Thyroid gland (tissue), 4 donors: ENCODE data around the gene BCAT1. TPM values are rescaled to one million over a fixed set of nuclear protein-coding genes. Genes with fewer than 3 reads are reported as not detected.

ENCODE experiments used
- DNase-seq, 2 donors: peaks; one replicate each; pipeline ENCODE4 v3.0.0-alpha.2; 2019
- H3K27ac ChIP-seq, 3 donors: fragments of 200-600 bp; sonication (generic); 1 replicate in 2 of 3; 2 replicates in 1 of 3; pipeline ENCODE4 v1.5.1; 2016 to 2019; ENCODE audit warnings: mild to moderate bottlenecking in 1 of 3, moderate library complexity in 1 of 3
- H3K27me3 ChIP-seq: fragments of 200-600 bp; sonication (generic); one replicate; pipeline ENCODE4 v1.5.1; 2019
- H3K36me3 ChIP-seq, 2 donors: fragments of 200-600 bp; sonication (generic); one replicate each; pipeline ENCODE4 v1.5.1; 2016 to 2019
- H3K4me1 ChIP-seq, 2 donors: fragments of 200-600 bp; sonication (generic); one replicate each; pipeline ENCODE4 v1.5.1; 2017 to 2019
- H3K4me3 ChIP-seq, 3 donors: fragments of 200-600 bp; sonication (generic); replicated peaks in 1 of 3; 1 replicate in 2 of 3; 2 replicates in 1 of 3; pipeline ENCODE4 v1.5.1; 2016; ENCODE audit warnings: mild to moderate bottlenecking in 1 of 3
- H3K9me3 ChIP-seq: fragments of 200-600 bp; sonication (generic); one replicate; pipeline ENCODE4 v1.5.1; 2017
- POLR2A ChIP-seq, 2 donors: fragments of 450-650 bp; IDR thresholded peaks; one replicate each; pipeline ENCODE4 v1.6.1; 2017; ENCODE audit warnings: antibody characterized with exemption in 2 of 2, mild to moderate bottlenecking in 2 of 2, moderate library complexity in 1 of 2
- WGBS, 2 donors: methylation state at CpG; one replicate each; pipeline ENCODE4 v1.1.5; 2017; 5-methylcytosine and 5-hydroxymethylcytosine counted together
- intact Hi-C: fragments of 100-400 bp; cut with DNase I; formaldehyde crosslinking; loops from one replicate; pipeline ENCODE4 v1.15.1; 2023
- total RNA-seq, 4 donors: library from RNA; depleted of rRNA; stranded (reverse); fragments of >200 nt; gene quantifications; one replicate each; pipeline ENCODE4 v1.2.3, GENCODE V29; 2016
- TF ChIP-seq, protein P1 (sequence below), 6 experiments: fragments of 200-600 bp in 3 of 6; fragments of 450-650 bp in 3 of 6; sonication (generic) in 3 of 6; IDR thresholded peaks; one replicate each; pipeline ENCODE4 v1.5.1; 2016 to 2019; ENCODE audit warnings: antibody characterized with exemption in 6 of 6, mild to moderate bottlenecking in 2 of 6, inconsistent platforms in 1 of 6, moderate library complexity in 1 of 6

The BCAT1 gene
- total RNA-seq, 4 donors from 2014 or later = 3.8 to 49.1 (median 13.2) TPM

- 90 to 95% methylated on average over 4 of the region's 4 CpGs for WGBS, 2 donors
- TF ChIP-seq, protein P1, sequence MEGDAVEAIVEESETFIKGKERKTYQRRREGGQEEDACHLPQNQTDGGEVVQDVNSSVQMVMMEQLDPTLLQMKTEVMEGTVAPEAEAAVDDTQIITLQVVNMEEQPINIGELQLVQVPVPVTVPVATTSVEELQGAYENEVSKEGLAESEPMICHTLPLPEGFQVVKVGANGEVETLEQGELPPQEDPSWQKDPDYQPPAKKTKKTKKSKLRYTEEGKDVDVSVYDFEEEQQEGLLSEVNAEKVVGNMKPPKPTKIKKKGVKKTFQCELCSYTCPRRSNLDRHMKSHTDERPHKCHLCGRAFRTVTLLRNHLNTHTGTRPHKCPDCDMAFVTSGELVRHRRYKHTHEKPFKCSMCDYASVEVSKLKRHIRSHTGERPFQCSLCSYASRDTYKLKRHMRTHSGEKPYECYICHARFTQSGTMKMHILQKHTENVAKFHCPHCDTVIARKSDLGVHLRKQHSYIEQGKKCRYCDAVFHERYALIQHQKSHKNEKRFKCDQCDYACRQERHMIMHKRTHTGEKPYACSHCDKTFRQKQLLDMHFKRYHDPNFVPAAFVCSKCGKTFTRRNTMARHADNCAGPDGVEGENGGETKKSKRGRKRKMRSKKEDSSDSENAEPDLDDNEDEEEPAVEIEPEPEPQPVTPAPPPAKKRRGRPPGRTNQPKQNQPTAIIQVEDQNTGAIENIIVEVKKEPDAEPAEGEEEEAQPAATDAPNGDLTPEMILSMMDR (IDR thresholded peaks at IDR 0.05) = no peak
- no peak for TF ChIP-seq POLR2A (IDR thresholded peaks at IDR 0.05)
These were observed 44.9 kb upstream of the BCAT1 start for GRCh38 chr12:24993793-24994192.

DNA sequence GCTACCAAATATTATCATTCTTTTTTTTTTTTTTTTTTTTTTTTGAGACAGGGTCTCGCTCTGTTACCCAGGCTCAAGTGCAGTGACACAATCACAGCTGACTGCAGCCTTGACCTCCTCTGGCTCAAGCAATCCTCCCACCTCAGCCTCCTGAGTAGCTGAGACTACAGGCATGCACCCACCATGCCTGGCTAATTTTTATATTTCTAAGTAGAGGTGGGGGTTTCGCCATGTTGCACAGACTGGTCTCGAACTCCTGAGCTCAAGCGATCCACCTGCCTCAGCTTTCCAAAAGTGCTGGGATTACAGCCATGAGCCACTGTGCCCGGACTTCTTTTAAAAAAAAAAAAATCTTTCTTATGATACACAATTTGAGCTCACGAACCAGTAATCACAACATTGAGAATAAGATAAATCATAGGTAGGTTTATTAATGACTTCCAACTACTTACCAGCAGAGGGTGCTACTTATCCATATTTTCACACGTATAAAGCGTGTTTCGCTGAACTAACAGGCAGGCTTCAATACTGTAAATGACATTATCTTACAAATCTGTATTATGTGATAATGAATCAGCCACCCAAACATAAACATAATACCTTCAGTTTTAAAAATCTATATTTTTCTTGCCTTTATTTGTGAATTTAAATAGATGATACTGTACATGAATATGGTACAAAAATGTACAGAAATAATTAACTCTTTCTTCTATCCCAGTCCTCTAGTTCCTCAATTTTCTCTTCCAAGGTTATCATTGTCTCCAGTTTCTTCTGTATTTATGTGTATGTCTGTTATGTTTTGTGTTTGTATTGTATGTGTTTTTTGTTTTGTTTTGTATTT, 42.5 kb upstream of the BCAT1 start:
- DNase-seq = no peak
- Histone ChIP-seq H3K27me3 (no peaks in the 10 kb centered on the region), H3K36me3 (no peaks in the 10 kb centered on the region), H3K27ac (no peak overlapping the region), H3K9me3 (no peaks in the 10 kb centered on the region), H3K4me1 (no peaks in the 10 kb centered on the region), H3K4me3 (no peak overlapping the region)
- intact Hi-C loops = loop anchor here (2.0 kb wide), 1 partner anchor 137 kb away; no protein-coding TSS in a partner anchor
- no peak for TF ChIP-seq POLR2A (IDR thresholded peaks at IDR 0.05)
- TF ChIP-seq, protein P1 (IDR thresholded peaks at IDR 0.05) = peak; percentile 21 to 81 (median 53)
- WGBS, 2 donors = 41% methylated on average over 9 of the region's 9 CpGs

More at GRCh38 chr12:24993793-24994192, 44.9 kb upstream of the BCAT1 start:
- Histone ChIP-seq H3K9me3 (no peaks in the 10 kb centered on the region), H3K4me1 (peaks cover 6 to 14% of the 10 kb centered on the region in 2 donors), H3K27me3 (no peaks in the 10 kb centered on the region), H3K27ac (no peak overlapping the region), H3K36me3 (no peaks in the 10 kb centered on the region), H3K4me3 (no peak overlapping the region)
- no peak for DNase-seq
- intact Hi-C loops = no loop called here

DNA sequence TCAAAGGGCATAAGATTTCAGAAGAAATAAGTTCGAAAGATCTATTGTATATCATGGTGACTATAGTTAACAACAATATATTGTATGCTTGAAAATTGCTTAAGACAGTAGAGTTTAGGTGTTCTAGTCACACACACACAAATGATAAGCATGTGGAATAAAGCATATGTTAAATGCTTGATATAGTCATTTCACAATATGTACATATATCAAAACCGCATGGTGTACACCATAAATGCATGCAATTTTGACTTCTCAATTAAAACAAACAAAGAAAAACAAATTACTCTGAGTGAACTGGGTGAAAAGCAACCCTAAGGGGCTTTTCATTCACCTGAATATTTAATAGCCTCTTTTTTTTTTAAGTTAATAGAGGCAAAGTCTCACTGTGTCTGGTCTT, 40.3 kb upstream of the BCAT1 start:
- intact Hi-C loops = no loop called here
- H3K9me3 ChIP-seq = no peaks in the 10 kb centered on the region
- no peaks in the 10 kb centered on the region for H3K27me3 ChIP-seq
- TF ChIP-seq POLR2A (IDR thresholded peaks at IDR 0.05) = no peak
- TF ChIP-seq, protein P1 (IDR thresholded peaks at IDR 0.05) = no peak
- no peak overlapping the region for H3K27ac ChIP-seq
- no peak overlapping the region for H3K4me3 ChIP-seq
- H3K4me1 ChIP-seq = no peaks in the 10 kb centered on the region
- no peaks in the 10 kb centered on the region for H3K36me3 ChIP-seq
- DNase-seq = no peak
- WGBS, 2 donors = 87 to 97% methylated on average over 2 of the region's 2 CpGs

DNA sequence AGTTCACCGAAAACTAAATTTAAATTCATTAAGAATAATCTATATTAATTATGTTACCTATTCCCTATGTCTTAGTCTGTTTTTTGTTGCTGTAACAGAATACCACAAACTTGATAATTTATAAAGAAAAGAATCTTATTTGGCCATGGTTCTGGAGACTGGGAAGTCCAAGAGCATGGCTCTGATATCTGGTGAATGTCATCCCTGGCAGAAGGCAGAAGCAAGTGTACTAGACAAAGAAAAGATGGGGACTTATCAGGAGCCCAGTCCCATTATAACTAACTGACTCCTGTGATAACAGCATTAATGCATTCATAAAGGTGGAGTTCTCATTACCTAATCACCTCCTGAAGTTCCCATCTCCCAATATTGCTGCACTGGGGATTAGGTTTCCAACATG, 33.3 kb upstream of the BCAT1 start:
- intact Hi-C loops = no loop called here
- Histone ChIP-seq H3K27ac (no peak overlapping the region), H3K4me1 (peaks cover 10 to 15% of the 10 kb centered on the region in 2 donors), H3K9me3 (no peaks in the 10 kb centered on the region), H3K27me3 (no peaks in the 10 kb centered on the region), H3K4me3 (no peak overlapping the region), H3K36me3 (no peaks in the 10 kb centered on the region)
- WGBS, 2 donors = 97 to 100% methylated on average over 1 of the region's 1 CpG
- no peak for DNase-seq
- TF ChIP-seq, protein P1 (IDR thresholded peaks at IDR 0.05) = no peak
- no peak for TF ChIP-seq POLR2A (IDR thresholded peaks at IDR 0.05)
